ENCODE data around the gene SFPQ. TPM values are rescaled to one million over a fixed set of nuclear protein-coding genes. Genes with fewer than 3 reads are reported as not detected.

Gene SFPQ
- total RNA-seq, 1 donor from 2014 or later = 81.0 TPM

DNA sequence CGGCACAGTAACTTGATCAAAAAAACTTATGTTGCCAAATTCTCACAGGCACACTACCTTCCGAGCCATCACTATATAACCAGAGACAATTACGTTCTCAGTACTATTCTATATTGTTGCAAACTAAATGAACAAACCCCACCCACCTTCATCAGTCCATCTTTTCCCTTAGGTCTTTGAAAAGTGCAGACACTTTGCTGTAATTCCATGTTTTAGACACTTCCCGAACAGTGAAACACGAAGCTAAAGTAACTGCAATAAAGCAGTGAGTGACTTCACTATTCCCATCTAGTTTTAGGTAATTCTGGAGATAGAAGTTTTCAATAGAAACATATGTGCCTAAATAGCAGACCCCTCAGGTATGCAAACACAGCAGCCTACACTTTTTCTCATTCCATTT, 7.7 kb downstream of the SFPQ start:
- no peak for DNase-seq
- Histone ChIP-seq H3K27me3 (ENCODE audit: low read depth) (no peaks in the 10 kb centered on the region), H3K4me1 (peaks cover 99% of the 10 kb centered on the region), H3K27ac (replicated peaks) (no peak overlapping the region), H3K4me3 (no peak overlapping the region), H3K36me3 (peaks cover 100% of the 10 kb centered on the region), H3K9me3 (replicated peaks) (no peaks in the 10 kb centered on the region)
- TF ChIP-seq, protein P1, sequence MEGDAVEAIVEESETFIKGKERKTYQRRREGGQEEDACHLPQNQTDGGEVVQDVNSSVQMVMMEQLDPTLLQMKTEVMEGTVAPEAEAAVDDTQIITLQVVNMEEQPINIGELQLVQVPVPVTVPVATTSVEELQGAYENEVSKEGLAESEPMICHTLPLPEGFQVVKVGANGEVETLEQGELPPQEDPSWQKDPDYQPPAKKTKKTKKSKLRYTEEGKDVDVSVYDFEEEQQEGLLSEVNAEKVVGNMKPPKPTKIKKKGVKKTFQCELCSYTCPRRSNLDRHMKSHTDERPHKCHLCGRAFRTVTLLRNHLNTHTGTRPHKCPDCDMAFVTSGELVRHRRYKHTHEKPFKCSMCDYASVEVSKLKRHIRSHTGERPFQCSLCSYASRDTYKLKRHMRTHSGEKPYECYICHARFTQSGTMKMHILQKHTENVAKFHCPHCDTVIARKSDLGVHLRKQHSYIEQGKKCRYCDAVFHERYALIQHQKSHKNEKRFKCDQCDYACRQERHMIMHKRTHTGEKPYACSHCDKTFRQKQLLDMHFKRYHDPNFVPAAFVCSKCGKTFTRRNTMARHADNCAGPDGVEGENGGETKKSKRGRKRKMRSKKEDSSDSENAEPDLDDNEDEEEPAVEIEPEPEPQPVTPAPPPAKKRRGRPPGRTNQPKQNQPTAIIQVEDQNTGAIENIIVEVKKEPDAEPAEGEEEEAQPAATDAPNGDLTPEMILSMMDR (IDR thresholded peaks at IDR 0.05; ENCODE audit: borderline replicate concordance) = no peak
- intact Hi-C loops (cut with micrococcal nuclease) = no loop called here

DNA sequence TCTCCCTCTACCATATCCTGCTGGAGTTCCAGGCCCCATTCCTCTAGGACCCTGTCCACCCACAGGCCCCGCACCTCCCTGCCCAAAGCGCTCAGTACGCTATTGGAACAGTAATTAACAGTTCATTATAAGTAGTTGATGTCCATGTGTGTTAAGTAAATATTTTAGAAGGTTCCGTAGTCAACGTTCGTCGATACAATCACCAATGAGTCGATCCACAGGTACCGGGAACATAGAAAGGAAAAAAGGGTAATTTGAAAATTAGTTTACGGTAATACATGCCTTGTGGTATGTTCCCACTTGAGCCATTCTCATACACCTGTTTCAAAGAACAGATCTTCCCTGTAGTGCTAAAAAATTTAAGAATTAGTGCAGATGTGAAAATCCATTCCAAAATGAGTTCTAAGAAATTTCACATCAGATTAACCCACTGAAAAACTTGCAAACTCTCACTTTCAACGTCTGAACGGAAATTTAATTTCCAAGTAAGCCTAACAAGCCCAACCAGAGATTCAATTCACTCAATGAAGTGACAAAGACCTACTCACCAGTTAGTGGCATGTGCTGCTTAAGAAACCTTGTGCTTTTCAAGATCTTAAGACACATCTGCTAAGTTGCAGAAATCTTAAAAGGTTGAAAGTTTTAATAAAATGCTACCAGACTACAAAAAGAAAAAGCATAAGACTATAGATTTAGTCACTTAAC, 8.3 kb downstream of the SFPQ start:
- Histone ChIP-seq H3K36me3 (peaks cover 100% of the 10 kb centered on the region), H3K4me3 (no peak overlapping the region), H3K4me1 (peaks cover 99% of the 10 kb centered on the region), H3K9me3 (replicated peaks) (no peaks in the 10 kb centered on the region), H3K27me3 (ENCODE audit: low read depth) (no peaks in the 10 kb centered on the region), H3K27ac (replicated peaks) (no peak overlapping the region)
- TF ChIP-seq, protein P1 (IDR thresholded peaks at IDR 0.05; ENCODE audit: borderline replicate concordance) = no peak
- intact Hi-C loops (cut with micrococcal nuclease) = no loop called here
- no peak for DNase-seq

DNA sequence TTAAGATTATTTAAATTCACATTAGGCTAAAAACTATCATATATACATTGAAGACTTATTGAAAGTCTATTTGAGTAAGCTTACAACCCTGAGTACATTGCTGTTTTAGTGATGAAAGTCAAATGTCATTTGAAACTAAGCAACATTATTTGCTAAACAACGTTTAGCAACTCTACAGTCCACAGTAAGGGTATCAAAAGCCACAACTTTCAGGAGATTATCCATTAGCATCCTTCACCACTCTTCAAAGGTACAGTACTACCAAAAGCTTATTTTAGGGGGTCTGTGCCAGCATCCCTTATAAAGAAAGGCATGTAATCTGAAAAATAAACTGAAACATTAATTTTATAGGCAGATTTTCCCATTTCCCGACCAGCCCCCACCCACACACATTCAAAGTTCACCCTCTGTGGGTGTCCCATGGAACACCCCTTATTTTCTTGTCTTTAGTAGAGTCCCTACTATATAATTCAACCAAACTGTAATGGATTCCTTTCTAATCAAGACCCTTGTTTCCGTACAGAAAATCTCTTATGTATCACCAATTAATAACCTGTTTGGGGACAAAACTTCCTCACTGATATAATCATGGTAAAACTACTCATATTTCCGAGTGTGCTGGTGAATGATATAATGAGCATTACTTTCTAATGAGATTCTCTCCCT, 11.0 kb downstream of the SFPQ start:
- H3K9me3 ChIP-seq (replicated peaks) = no peaks in the 10 kb centered on the region
- peaks cover 88% of the 10 kb centered on the region for H3K4me1 ChIP-seq
- DNase-seq = no peak
- H3K27ac ChIP-seq (replicated peaks) = no peak overlapping the region
- intact Hi-C loops (cut with micrococcal nuclease) = no loop called here
- TF ChIP-seq, protein P1 (IDR thresholded peaks at IDR 0.05; ENCODE audit: borderline replicate concordance) = no peak
- H3K4me3 ChIP-seq = no peak overlapping the region
- H3K36me3 ChIP-seq = peaks cover 98% of the 10 kb centered on the region
- no peaks in the 10 kb centered on the region for H3K27me3 ChIP-seq (ENCODE audit: low read depth)

DNA sequence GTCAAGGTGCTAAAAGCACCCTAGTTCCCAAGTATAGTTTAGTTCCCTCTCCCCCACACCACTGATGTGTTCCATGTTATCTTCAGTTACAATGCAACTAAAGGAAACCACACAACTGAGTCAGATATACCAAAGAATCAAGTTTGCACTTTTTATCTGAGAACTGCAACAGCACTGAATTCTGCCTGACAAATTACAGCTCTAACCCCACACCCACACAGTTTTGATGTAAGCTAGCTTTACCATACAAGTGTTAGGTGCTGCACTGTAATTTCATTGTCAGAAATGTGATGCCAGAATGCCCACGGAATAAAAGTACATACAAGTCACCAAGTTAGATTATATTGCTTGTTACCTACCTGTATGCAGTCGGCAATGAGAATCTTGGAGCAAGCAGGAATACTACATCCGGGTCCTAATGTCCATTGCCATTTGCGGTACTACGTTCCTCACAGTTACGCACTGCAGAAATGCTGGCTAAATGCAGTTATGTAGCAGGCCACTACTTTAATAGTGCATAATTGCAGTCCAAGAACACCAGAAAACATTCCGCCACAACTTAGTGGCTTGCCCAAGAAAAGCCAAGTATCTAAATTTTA, 12.1 kb downstream of the SFPQ start:
- Histone ChIP-seq H3K27ac (replicated peaks) (no peak overlapping the region), H3K9me3 (replicated peaks) (no peaks in the 10 kb centered on the region), H3K4me3 (no peak overlapping the region), H3K4me1 (peaks cover 77% of the 10 kb centered on the region), H3K36me3 (peaks cover 98% of the 10 kb centered on the region), H3K27me3 (ENCODE audit: low read depth) (no peaks in the 10 kb centered on the region)
- DNase-seq = no peak
- TF ChIP-seq, protein P1 (IDR thresholded peaks at IDR 0.05; ENCODE audit: borderline replicate concordance) = no peak
- intact Hi-C loops (cut with micrococcal nuclease) = no loop called here

DNA sequence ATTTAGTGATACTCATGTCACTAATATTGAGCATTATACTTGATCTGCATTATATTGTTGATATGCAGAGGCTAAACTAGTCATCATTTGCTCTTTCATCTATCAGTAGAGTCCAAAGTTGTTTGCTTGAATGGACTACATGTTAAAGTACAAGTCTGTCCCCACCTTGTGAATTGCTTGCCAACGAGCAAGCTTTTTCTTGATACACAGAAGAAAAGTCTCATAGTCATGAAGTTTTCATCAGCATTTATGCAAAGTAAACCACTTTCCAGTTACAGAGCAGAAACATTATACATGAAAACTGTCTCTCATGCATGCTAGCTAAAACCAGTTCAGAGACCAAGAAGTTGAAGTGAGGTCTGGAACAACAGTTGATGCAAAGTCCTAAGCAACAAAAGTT, 13.0 kb downstream of the SFPQ start:
- H3K4me3 ChIP-seq = no peak overlapping the region
- H3K27ac ChIP-seq (replicated peaks) = no peak overlapping the region
- intact Hi-C loops (cut with micrococcal nuclease) = no loop called here
- peaks cover 98% of the 10 kb centered on the region for H3K36me3 ChIP-seq
- H3K27me3 ChIP-seq (ENCODE audit: low read depth) = no peaks in the 10 kb centered on the region
- peaks cover 69% of the 10 kb centered on the region for H3K4me1 ChIP-seq
- no peaks in the 10 kb centered on the region for H3K9me3 ChIP-seq (replicated peaks)
- TF ChIP-seq, protein P1 (IDR thresholded peaks at IDR 0.05; ENCODE audit: borderline replicate concordance) = no peak
- no peak for DNase-seq
